ENCODE results near the gene ATP5F1E.
"Not testable (repeated sequence)": the region's sequence is repeated elsewhere in the genome, so short reads cannot be mapped to it uniquely, and the experiment has no call there.

DNA sequence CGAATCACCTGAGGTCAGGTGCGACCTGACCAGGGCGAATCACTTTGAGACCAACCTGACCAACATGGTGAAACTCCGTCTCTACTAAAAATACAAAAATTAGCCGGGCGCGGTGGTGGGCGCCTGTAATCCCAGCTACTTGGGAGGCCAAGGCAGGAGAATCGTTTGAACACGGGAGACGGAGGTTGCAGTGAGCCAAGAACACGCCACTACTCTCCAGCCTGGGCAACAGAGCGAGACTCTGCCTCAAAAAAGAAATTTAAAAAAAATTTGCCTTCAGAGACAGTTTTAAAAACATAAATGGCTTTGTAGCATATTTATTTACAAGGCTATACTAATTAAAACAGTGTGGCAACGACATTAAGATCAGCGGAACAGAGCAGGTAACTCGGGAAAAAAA lies 9.4 kb upstream of the ATP5F1E start:
- not testable (repeated sequence) for TF ChIP-seq CTCF (IDR thresholded peaks at IDR 0.05; ENCODE audit: low read depth, low read length); EZH2phosphoT487 (IDR thresholded peaks at IDR 0.05; ENCODE audit: low read depth)
